H9 (cell line): ENCODE measurements around the gene BCL11B. TPM values are rescaled to one million over a fixed set of nuclear protein-coding genes. Genes with fewer than 3 reads are reported as not detected.

Source experiments
- DNase-seq: peaks from one replicate; pipeline ENCODE4 v3.0.0-alpha.2; 2017
- H2AFZ ChIP-seq: one replicate; pipeline ENCODE4 v1.6.1; 2013; ENCODE audit warnings: mild to moderate bottlenecking, low read length, control low read depth, moderate library complexity
- H2AK5ac ChIP-seq: 2 replicates; pipeline ENCODE4 v1.6.1; 2013; ENCODE audit warnings: low read length, control low read depth, mixed read lengths; ENCODE audit not compliant: insufficient read length
- H2BK120ac ChIP-seq: one replicate; pipeline ENCODE4 v1.6.1; 2013; ENCODE audit warnings: low read depth, mild to moderate bottlenecking, low read length, control low read depth, inconsistent platforms; ENCODE audit not compliant: poor library complexity, severe bottlenecking
- H2BK12ac ChIP-seq: 2 replicates; pipeline ENCODE4 v1.6.1; 2013; ENCODE audit warnings: low read length, control low read depth, mixed read lengths, low read depth; ENCODE audit not compliant: insufficient read length
- H2BK15ac ChIP-seq: 2 replicates; pipeline ENCODE4 v1.6.1; 2013; ENCODE audit warnings: low read depth, low read length, control low read depth
- H2BK20ac ChIP-seq: one replicate; pipeline ENCODE4 v1.6.1; 2013; ENCODE audit warnings: low read depth, mild to moderate bottlenecking, low read length, control low read depth, inconsistent platforms; ENCODE audit not compliant: poor library complexity, severe bottlenecking
- H2BK5ac ChIP-seq: 2 replicates; pipeline ENCODE4 v1.6.1; 2013; ENCODE audit warnings: low read length, control low read depth, mixed read lengths; ENCODE audit not compliant: insufficient read length
- H3K14ac ChIP-seq: 2 replicates; pipeline ENCODE4 v1.6.1; 2013; ENCODE audit warnings: low read length, control low read depth; ENCODE audit not compliant: insufficient read depth
- H3K18ac ChIP-seq: 2 replicates; pipeline ENCODE4 v1.6.1; 2013; ENCODE audit warnings: low read depth, mild to moderate bottlenecking, mixed read lengths, low read length, control low read depth; ENCODE audit not compliant: insufficient read length
- H3K23ac ChIP-seq: 2 replicates; pipeline ENCODE4 v1.6.1; 2013; ENCODE audit warnings: low read length, control low read depth, mixed read lengths, low read depth; ENCODE audit not compliant: insufficient read length
- H3K23me2 ChIP-seq: 2 replicates; pipeline ENCODE4 v1.6.1; 2013; ENCODE audit warnings: low read depth, mild to moderate bottlenecking, mixed read lengths, low read length, control low read depth; ENCODE audit not compliant: insufficient read length, poor library complexity, severe bottlenecking
- H3K27ac ChIP-seq: 2 replicates; pipeline ENCODE4 v1.5.1; 2013; ENCODE audit warnings: low read length, control low read depth, mixed read lengths, low read depth; ENCODE audit not compliant: insufficient read length
- H3K27me3 ChIP-seq: 2 replicates; pipeline ENCODE4 v1.6.1; 2013; ENCODE audit warnings: low read length, control low read depth, inconsistent platforms; ENCODE audit not compliant: insufficient read depth
- H3K4ac ChIP-seq: 2 replicates; pipeline ENCODE4 v1.6.1; 2013; ENCODE audit warnings: low read depth, mild to moderate bottlenecking, control low read depth, inconsistent platforms, low read length, moderate library complexity
- H3K4me1 ChIP-seq: 2 replicates; pipeline ENCODE4 v1.6.1; 2013; ENCODE audit warnings: low read length, control low read depth, inconsistent platforms; ENCODE audit not compliant: insufficient read depth
- H3K4me2 ChIP-seq: 2 replicates; pipeline ENCODE4 v1.6.1; 2013; ENCODE audit warnings: low read length, control low read depth, mixed read lengths; ENCODE audit not compliant: insufficient read length, insufficient read depth
- H3K56ac ChIP-seq: 2 replicates; pipeline ENCODE4 v1.6.1; 2013; ENCODE audit warnings: low read depth, mild to moderate bottlenecking, mixed read lengths, low read length, control low read depth; ENCODE audit not compliant: insufficient read length
- H3K79me1 ChIP-seq: 2 replicates; pipeline ENCODE4 v1.6.1; 2013; ENCODE audit warnings: low read depth, mild to moderate bottlenecking, moderate library complexity, low read length, control low read depth, inconsistent platforms; ENCODE audit not compliant: insufficient read depth, poor library complexity, severe bottlenecking
- H3K79me2 ChIP-seq: 2 replicates; pipeline ENCODE4 v1.6.1; 2013; ENCODE audit warnings: low read length, control low read depth, inconsistent platforms; ENCODE audit not compliant: insufficient read depth
- H3K9ac ChIP-seq: 2 replicates; pipeline ENCODE4 v1.6.1; 2013; ENCODE audit warnings: low read length, control low read depth, mixed read lengths; ENCODE audit not compliant: insufficient read length; ENCODE audit errors: extremely low read depth
- H3K9me3 ChIP-seq: one replicate; pipeline ENCODE4 v1.6.1; 2013; ENCODE audit warnings: low read depth, low read length, inconsistent platforms; ENCODE audit not compliant: control insufficient read depth
- H3T11ph ChIP-seq: one replicate; pipeline ENCODE4 v1.6.1; 2013; ENCODE audit warnings: mild to moderate bottlenecking, low read length, control low read depth, inconsistent platforms
- H4K20me1 ChIP-seq: one replicate; pipeline ENCODE4 v1.6.1; 2013; ENCODE audit not compliant: control insufficient read depth, insufficient read length, insufficient read depth
- H4K5ac ChIP-seq: 2 replicates; pipeline ENCODE4 v1.6.1; 2013; ENCODE audit warnings: low read depth, mild to moderate bottlenecking, mixed read lengths, low read length, control low read depth; ENCODE audit not compliant: insufficient read length
- H4K8ac ChIP-seq: replicated peaks from 2 replicates; pipeline ENCODE4 v1.6.1; 2013; ENCODE audit warnings: low read length, control low read depth, mixed read lengths, low read depth; ENCODE audit not compliant: insufficient read length
- H4K91ac ChIP-seq: 2 replicates; pipeline ENCODE4 v1.6.1; 2013; ENCODE audit warnings: low read depth, mild to moderate bottlenecking, moderate library complexity, mixed read lengths, low read length, control low read depth; ENCODE audit not compliant: insufficient read length
- H3K27ac Mint-ChIP-seq, 3 experiments: 2 replicates in 2 of 3; 3 replicates in 1 of 3; pipeline ENCODE4 v1.8.0; 2020 to 2021; ENCODE audit warnings: mixed read lengths in 3 of 3, mild to moderate bottlenecking in 1 of 3, moderate library complexity in 1 of 3
- H3K27me3 Mint-ChIP-seq: 2 replicates; pipeline ENCODE4 v1.8.0; 2021; ENCODE audit warnings: low read depth, mild to moderate bottlenecking, moderate library complexity, mixed read lengths
- H3K36me3 Mint-ChIP-seq, 3 experiments: 2 replicates in 2 of 3; 3 replicates in 1 of 3; pipeline ENCODE4 v1.8.0; 2020 to 2021; ENCODE audit warnings: low read depth in 3 of 3, mixed read lengths in 3 of 3; ENCODE audit not compliant: insufficient read depth in 1 of 3
- H3K4me1 Mint-ChIP-seq, 2 experiments: 2 replicates each; pipeline ENCODE4 v1.8.0; 2020; ENCODE audit warnings: mixed read lengths in 2 of 2
- H3K4me3 Mint-ChIP-seq, 2 experiments: 2 replicates in 1 of 2; 3 replicates in 1 of 2; pipeline ENCODE4 v1.8.0; 2020 to 2021; ENCODE audit warnings: mild to moderate bottlenecking in 2 of 2, mixed read lengths in 2 of 2, moderate library complexity in 1 of 2
- H3K9me3 Mint-ChIP-seq, 2 experiments: 2 replicates in 1 of 2; 3 replicates in 1 of 2; pipeline ENCODE4 v1.8.0; 2020; ENCODE audit warnings: mild to moderate bottlenecking in 2 of 2, mixed read lengths in 2 of 2, moderate library complexity in 1 of 2
- CTCF ChIP-seq: fragments of 200-600 bp; sonication (generic); conservative IDR thresholded peaks from 3 replicates; pipeline ENCODE4 v1.8.0; 2021; ENCODE audit warnings: antibody characterized with exemption, mild to moderate bottlenecking
- WGBS: extraction: QIAGEN DNeasy Blood & Tissue Kit; methylation state at CpG from one replicate; pipeline ENCODE4 v1.1.7; 2013; ENCODE audit warnings: missing lambda C conversion rate, low lambda C conversion rate, mixed read lengths; ENCODE audit not compliant: insufficient read length; ENCODE audit errors: extremely low coverage; 5-methylcytosine and 5-hydroxymethylcytosine counted together
- total RNA-seq: library from RNA; stranded (reverse); gene quantifications from 2 replicates; pipeline ENCODE4 v1.2.1, GENCODE V29; 2021

The BCL11B gene
- total RNA-seq, 1 experiment from 2014 or later = 4.9 TPM

DNA sequence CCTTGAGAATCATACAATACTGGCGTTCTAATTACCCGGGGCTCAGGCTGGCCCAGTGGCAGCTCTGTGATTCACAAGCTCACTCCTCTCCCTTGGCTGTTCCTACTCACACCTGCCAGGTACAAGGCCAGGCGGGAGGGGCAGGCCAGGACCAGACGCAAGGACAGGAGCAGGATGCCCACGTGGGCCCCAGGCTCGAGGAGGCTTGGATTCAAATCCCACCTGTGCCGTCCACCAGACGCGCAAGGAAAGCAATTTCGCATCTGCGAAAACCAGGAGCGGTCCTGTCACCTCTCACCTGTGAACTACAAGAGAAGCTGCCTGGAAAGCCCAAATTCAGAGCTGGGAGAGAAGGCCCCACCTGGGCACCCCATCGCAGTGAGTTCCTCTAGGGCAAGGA is 50.6 kb downstream of the BCL11B start:
- H3K27me3 Mint-ChIP-seq = no peaks in the 10 kb centered on the region; the same call in 1 of the 2 replicates
- Histone ChIP-seq H3K9ac (no peak overlapping the region), H3K4me2 (no peak overlapping the region), H3K18ac (no peak overlapping the region), H3K27me3 (no peaks in the 10 kb centered on the region), H2BK15ac (no peak overlapping the region), H3T11ph (no peak overlapping the region), H2BK12ac (no peak overlapping the region), H2BK5ac (no peak overlapping the region), H3K4me1 (no peaks in the 10 kb centered on the region), H4K20me1 (no peaks in the 10 kb centered on the region), H2AK5ac (no peak overlapping the region), H2AFZ (no peak overlapping the region), H3K56ac (no peak overlapping the region), H4K5ac (no peak overlapping the region), H4K91ac (no peak overlapping the region), H2BK20ac (no peak overlapping the region), H3K23ac (no peak overlapping the region), H3K79me2 (peaks cover 3% of the 10 kb centered on the region; the same call in 1 of the 2 replicates), H3K79me1 (peaks cover 4% of the 10 kb centered on the region), H2BK120ac (no peak overlapping the region), H3K14ac (no peak overlapping the region), H3K9me3 (no peaks in the 10 kb centered on the region), H3K4ac (no peak overlapping the region), H3K27ac (no peak overlapping the region), H4K8ac (no peak overlapping the region), H3K23me2 (no peaks in the 10 kb centered on the region)
- WGBS = no CpG with 5 or more reads among the region's 13 CpGs
- no peak for TF ChIP-seq CTCF
- no peaks in the 10 kb centered on the region for H3K9me3 Mint-ChIP-seq
- H3K27ac Mint-ChIP-seq = no peak overlapping the region; a peak in 1 of 7 replicates
- H3K36me3 Mint-ChIP-seq = peaks cover 0 to 7% (median 0%) of the 10 kb centered on the region in 3 experiments; a peak in 2 of 7 replicates
- DNase-seq = no peak
- H3K4me3 Mint-ChIP-seq = no peak overlapping the region
- peaks cover 11 to 20% of the 10 kb centered on the region in 2 experiments for H3K4me1 Mint-ChIP-seq
